Hindlimb muscle (tissue), 1 donor: ENCODE measurements around the gene NOL4L. TPM values are rescaled to one million over a fixed set of nuclear protein-coding genes. Genes with fewer than 3 reads are reported as not detected.

Experiments used
- DNase-seq: peaks from one replicate; pipeline ENCODE4 v3.0.0-alpha.2; 2013
- polyA plus RNA-seq: library from polyadenylated mRNA; unstranded; fragments of 120-200 nt; gene quantifications from one replicate; pipeline ENCODE4 v1.2.1, GENCODE V29; 2013; ENCODE audit not compliant: insufficient read length

Gene NOL4L
- polyA plus RNA-seq, 1 donor = 17.6 TPM

GRCh38 chr20:32456869-32457478 is 128.2 kb downstream of the NOL4L start:
- no peak for DNase-seq

- DNase-seq = no peak
Measured at GRCh38 chr20:32455901-32456701, 129.0 kb downstream of the NOL4L start.

- no peak for DNase-seq
Measured at GRCh38 chr20:32455171-32455900, 129.8 kb downstream of the NOL4L start.

GRCh38 chr20:32454164-32455145 is 130.7 kb downstream of the NOL4L start:
- DNase-seq = no peak

GRCh38 chr20:32453467-32454163 is 131.5 kb downstream of the NOL4L start:
- no peak for DNase-seq

GRCh38 chr20:32452776-32453466 is 132.2 kb downstream of the NOL4L start:
- no peak for DNase-seq

- no peak for DNase-seq
Measured at GRCh38 chr20:32451682-32452461, 133.3 kb downstream of the NOL4L start.

- no peak for DNase-seq
Measured at GRCh38 chr20:32451340-32451681, 133.8 kb downstream of the NOL4L start.

GRCh38 chr20:32450484-32451061 is 134.6 kb downstream of the NOL4L start:
- no peak for DNase-seq

- no peak for DNase-seq
Measured at GRCh38 chr20:32449890-32450401, 135.2 kb downstream of the NOL4L start.

GRCh38 chr20:32449057-32449889 is 135.9 kb downstream of the NOL4L start:
- DNase-seq = no peak

- DNase-seq = no peak
Measured at GRCh38 chr20:32448306-32449056, 136.7 kb downstream of the NOL4L start.

- DNase-seq = no peak
Measured at GRCh38 chr20:32447136-32448027, 137.8 kb downstream of the NOL4L start.

- DNase-seq = no peak
Measured at GRCh38 chr20:32446301-32447100, 138.6 kb downstream of the NOL4L start.

GRCh38 chr20:32445539-32446273 is 139.4 kb downstream of the NOL4L start:
- DNase-seq = no peak
